ENCODE results near the gene LRRK1.

DNA sequence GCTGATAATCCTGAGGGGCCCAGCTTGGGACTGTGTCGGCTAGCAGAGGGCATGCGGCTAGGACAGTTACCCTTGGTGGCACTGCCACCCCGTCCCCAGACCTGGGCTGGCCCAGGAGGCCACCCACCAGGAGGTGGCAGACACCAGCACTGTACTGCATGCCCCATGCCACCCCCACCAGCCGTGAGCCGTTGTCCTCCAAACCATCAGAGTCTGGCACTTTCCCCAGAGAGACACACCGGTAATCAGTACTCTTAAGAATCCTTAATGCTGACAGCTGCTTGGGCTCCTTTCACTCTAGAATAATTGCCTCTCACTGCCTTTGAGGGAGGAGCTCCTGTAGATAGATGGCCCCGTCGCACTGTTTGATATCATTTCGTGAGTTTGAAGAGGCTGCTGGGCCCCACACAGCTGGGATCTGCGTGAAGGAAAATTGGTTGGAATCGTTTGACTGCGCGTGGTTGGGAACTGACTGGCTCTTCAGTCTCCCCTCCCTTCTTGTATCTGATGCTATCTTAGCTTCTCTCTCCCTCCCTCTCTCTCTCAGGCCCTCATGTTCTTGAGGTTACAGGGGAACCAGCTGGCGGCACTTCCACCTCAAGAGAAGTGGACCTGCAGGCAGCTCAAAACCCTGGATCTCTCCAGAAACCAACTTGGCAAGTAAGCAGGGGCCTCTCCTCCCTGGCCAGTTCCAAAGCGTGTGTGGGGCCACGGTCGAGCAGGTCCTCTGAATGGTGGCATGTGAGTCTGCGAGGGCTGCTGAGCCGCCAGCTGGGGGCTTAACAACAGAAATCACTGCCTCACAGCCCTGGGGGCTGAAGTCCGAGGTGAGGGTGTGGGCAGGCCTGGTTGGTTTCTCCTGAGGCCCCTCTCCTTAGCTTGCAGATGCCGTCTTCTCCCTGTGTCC is 94.9 kb downstream of the LRRK1 start:
- TF ChIP-seq EZH2 (IDR thresholded peaks at IDR 0.05; ENCODE audit: low read length) = no peak
- TF ChIP-seq CTCF (optimal IDR thresholded peaks at IDR 0.05 in 1 of 3, IDR thresholded peaks at IDR 0.05 in 1 of 3, conservative IDR thresholded peaks at IDR 0.05 in 1 of 3; ENCODE audit: extremely low read depth in 1 of 3, insufficient read depth in 2 of 3, low read length in 3 of 3) = no peak
